ENCODE measurements around the gene DNAJC6.

Gene DNAJC6

GRCh38 chr1:65435987-65436386, 126.6 kb downstream of the DNAJC6 start:
- DNase-seq (ENCODE audit: low read depth, low spot score), result no peak

GRCh38 chr1:65437616-65438015, 128.3 kb downstream of the DNAJC6 start:
- Histone ChIP-seq H3K9me3 (ENCODE audit: low read depth, low read length) (no peaks in the 10 kb centered on the region), H3K36me3 (ENCODE audit: insufficient read depth, low read length) (0 out of 2 replicates have a peak, but pooled peaks cover 5% of the 10 kb centered on the region), H3K9ac (ENCODE audit: insufficient read length) (no peak overlapping the region), H3K27ac (no peak overlapping the region), H3K4me3 (no peak overlapping the region)
- no peak for DNase-seq (ENCODE audit: low read depth, low spot score)
- TF ChIP-seq EZH2 (IDR thresholded peaks at IDR 0.05) (no peak), FOXP2 (optimal IDR thresholded peaks at IDR 0.05; ENCODE audit: control extremely low read depth, extremely low read length, insufficient read depth) (no peak), POLR2AphosphoS5 (IDR thresholded peaks at IDR 0.05; ENCODE audit: borderline replicate concordance, low read depth, low read length) (no peak)

More at GRCh38 chr1:65435987-65436386, 126.6 kb downstream of the DNAJC6 start:
- no peak for TF ChIP-seq EZH2 (IDR thresholded peaks at IDR 0.05)
- no peak for TF ChIP-seq POLR2AphosphoS5 (IDR thresholded peaks at IDR 0.05; ENCODE audit: borderline replicate concordance, low read depth, low read length)
- no peak for TF ChIP-seq FOXP2 (optimal IDR thresholded peaks at IDR 0.05; ENCODE audit: control extremely low read depth, extremely low read length, insufficient read depth)
- no peak overlapping the region for H3K27ac ChIP-seq
- H3K4me3 ChIP-seq, result no peak overlapping the region
- no peak overlapping the region for H3K9ac ChIP-seq (ENCODE audit: insufficient read length)
- H3K36me3 ChIP-seq (ENCODE audit: insufficient read depth, low read length), result 0 out of 2 replicates have a peak, but pooled peaks cover 9% of the 10 kb centered on the region
- H3K9me3 ChIP-seq (ENCODE audit: low read depth, low read length), result no peaks in the 10 kb centered on the region

GRCh38 chr1:65440322-65440900, 131.1 kb downstream of the DNAJC6 start:
- TF ChIP-seq FOXP2 (optimal IDR thresholded peaks at IDR 0.05; ENCODE audit: control extremely low read depth, extremely low read length, insufficient read depth) (no peak), EZH2 (IDR thresholded peaks at IDR 0.05) (no peak), POLR2AphosphoS5 (IDR thresholded peaks at IDR 0.05; ENCODE audit: borderline replicate concordance, low read depth, low read length) (no peak)
- no peak overlapping the region for H3K9ac ChIP-seq (ENCODE audit: insufficient read length)
- no peak for DNase-seq (ENCODE audit: low read depth, low spot score)
- no peaks in the 10 kb centered on the region for H3K36me3 ChIP-seq (ENCODE audit: insufficient read depth, low read length)
- no peak overlapping the region for H3K4me3 ChIP-seq
- H3K9me3 ChIP-seq (ENCODE audit: low read depth, low read length), result no peaks in the 10 kb centered on the region
- no peak overlapping the region for H3K27ac ChIP-seq

DNA sequence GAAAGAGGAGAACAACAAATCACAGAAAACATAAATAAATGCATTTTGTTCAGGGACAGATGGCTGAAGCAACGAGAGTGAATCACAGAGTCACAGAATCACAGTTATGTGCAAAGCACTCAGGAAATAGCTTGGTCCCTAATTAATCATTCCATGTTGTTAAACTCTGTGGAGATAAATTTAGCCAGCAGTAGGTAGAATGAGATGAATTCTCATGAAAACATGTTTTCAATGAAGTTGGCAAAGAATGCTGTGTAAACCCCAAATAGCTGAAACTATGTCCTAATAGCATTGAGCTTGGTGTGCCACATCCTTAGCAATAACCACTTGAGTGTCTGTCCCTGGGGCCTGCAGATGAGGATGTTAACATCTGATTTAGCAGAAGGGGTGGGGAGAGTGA, 131.6 kb downstream of the DNAJC6 start:
- DNase-seq (ENCODE audit: low read depth, low spot score), result no peak
- no peak for TF ChIP-seq POLR2AphosphoS5 (IDR thresholded peaks at IDR 0.05; ENCODE audit: borderline replicate concordance, low read depth, low read length)
- TF ChIP-seq EZH2 (IDR thresholded peaks at IDR 0.05), result no peak
- no peak for TF ChIP-seq FOXP2 (optimal IDR thresholded peaks at IDR 0.05; ENCODE audit: control extremely low read depth, extremely low read length, insufficient read depth)
- Histone ChIP-seq H3K4me3 (no peak overlapping the region), H3K27ac (no peak overlapping the region), H3K36me3 (ENCODE audit: insufficient read depth, low read length) (no peaks in the 10 kb centered on the region), H3K9ac (ENCODE audit: insufficient read length) (no peak overlapping the region), H3K9me3 (ENCODE audit: low read depth, low read length) (no peaks in the 10 kb centered on the region)

DNA sequence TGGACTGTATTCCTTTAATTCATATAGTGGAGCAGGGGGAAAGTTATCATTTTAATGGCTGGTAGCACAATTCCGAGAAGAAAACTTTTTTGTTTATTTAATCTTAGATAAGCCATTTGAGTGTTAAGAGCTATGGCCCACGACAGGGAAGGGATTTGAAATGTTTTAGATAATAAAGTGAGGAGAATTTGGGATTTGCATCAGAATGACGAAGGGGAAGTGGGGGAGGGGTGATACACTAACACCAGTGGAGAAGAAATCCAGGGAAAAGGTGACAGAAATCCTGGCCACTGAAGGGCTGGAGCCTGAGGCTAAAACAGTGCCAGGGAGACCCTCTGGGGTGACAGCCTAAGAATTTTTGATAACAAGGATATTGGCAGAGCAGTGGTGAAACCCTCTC, 132.1 kb downstream of the DNAJC6 start:
- TF ChIP-seq FOXP2 (optimal IDR thresholded peaks at IDR 0.05; ENCODE audit: control extremely low read depth, extremely low read length, insufficient read depth), result no peak
- TF ChIP-seq EZH2 (IDR thresholded peaks at IDR 0.05), result no peak
- TF ChIP-seq POLR2AphosphoS5 (IDR thresholded peaks at IDR 0.05; ENCODE audit: borderline replicate concordance, low read depth, low read length), result no peak
- no peak overlapping the region for H3K9ac ChIP-seq (ENCODE audit: insufficient read length)
- H3K9me3 ChIP-seq (ENCODE audit: low read depth, low read length), result no peaks in the 10 kb centered on the region
- H3K27ac ChIP-seq, result no peak overlapping the region
- no peaks in the 10 kb centered on the region for H3K36me3 ChIP-seq (ENCODE audit: insufficient read depth, low read length)
- no peak for DNase-seq (ENCODE audit: low read depth, low spot score)
- no peak overlapping the region for H3K4me3 ChIP-seq

GRCh38 chr1:65442442-65442841, 133.1 kb downstream of the DNAJC6 start:
- no peaks in the 10 kb centered on the region for H3K36me3 ChIP-seq (ENCODE audit: insufficient read depth, low read length)
- no peak overlapping the region for H3K4me3 ChIP-seq
- no peak for DNase-seq (ENCODE audit: low read depth, low spot score)
- no peak overlapping the region for H3K9ac ChIP-seq (ENCODE audit: insufficient read length)
- TF ChIP-seq POLR2AphosphoS5 (IDR thresholded peaks at IDR 0.05; ENCODE audit: borderline replicate concordance, low read depth, low read length) (no peak), EZH2 (IDR thresholded peaks at IDR 0.05) (no peak), FOXP2 (optimal IDR thresholded peaks at IDR 0.05; ENCODE audit: control extremely low read depth, extremely low read length, insufficient read depth) (no peak)
- no peak overlapping the region for H3K27ac ChIP-seq
- no peaks in the 10 kb centered on the region for H3K9me3 ChIP-seq (ENCODE audit: low read depth, low read length)

DNA sequence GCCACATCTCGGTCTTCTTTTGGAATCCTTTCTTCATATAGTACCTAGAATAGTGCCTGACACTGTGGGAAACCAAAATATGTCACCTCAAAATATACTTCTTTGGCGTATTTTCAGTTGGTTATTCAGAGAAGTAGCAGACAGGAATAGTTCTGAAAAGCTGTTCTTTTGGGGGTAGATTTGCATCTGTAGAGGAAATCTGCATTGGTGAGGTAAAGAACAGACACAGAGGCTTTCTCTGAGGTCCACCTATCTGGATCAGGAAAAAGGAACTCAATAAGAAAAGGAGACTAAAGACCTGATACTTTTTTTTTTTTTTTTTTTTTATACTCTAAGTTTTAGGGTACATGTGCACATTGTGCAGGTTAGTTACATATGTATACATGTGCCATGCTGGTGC, 134.3 kb downstream of the DNAJC6 start:
- Histone ChIP-seq H3K36me3 (ENCODE audit: insufficient read depth, low read length) (no peaks in the 10 kb centered on the region), H3K9me3 (ENCODE audit: low read depth, low read length) (no peaks in the 10 kb centered on the region), H3K9ac (ENCODE audit: insufficient read length) (no peak overlapping the region), H3K4me3 (no peak overlapping the region), H3K27ac (no peak overlapping the region)
- DNase-seq (ENCODE audit: low read depth, low spot score), result no peak
- no peak for TF ChIP-seq EZH2 (IDR thresholded peaks at IDR 0.05)

GRCh38 chr1:65444128-65444640, 134.8 kb downstream of the DNAJC6 start:
- no peak overlapping the region for H3K9ac ChIP-seq (ENCODE audit: insufficient read length)
- no peak overlapping the region for H3K4me3 ChIP-seq
- TF ChIP-seq EZH2 (IDR thresholded peaks at IDR 0.05) (no peak), POLR2AphosphoS5 (IDR thresholded peaks at IDR 0.05; ENCODE audit: borderline replicate concordance, low read depth, low read length) (no peak), FOXP2 (optimal IDR thresholded peaks at IDR 0.05; ENCODE audit: control extremely low read depth, extremely low read length, insufficient read depth) (no peak)
- no peaks in the 10 kb centered on the region for H3K36me3 ChIP-seq (ENCODE audit: insufficient read depth, low read length)
- DNase-seq (ENCODE audit: low read depth, low spot score), result no peak
- no peak overlapping the region for H3K27ac ChIP-seq
- H3K9me3 ChIP-seq (ENCODE audit: low read depth, low read length), result no peaks in the 10 kb centered on the region

GRCh38 chr1:65445837-65446236, 136.5 kb downstream of the DNAJC6 start:
- Histone ChIP-seq H3K36me3 (ENCODE audit: insufficient read depth, low read length) (no peaks in the 10 kb centered on the region), H3K4me3 (no peak overlapping the region), H3K9ac (ENCODE audit: insufficient read length) (no peak overlapping the region), H3K9me3 (ENCODE audit: low read depth, low read length) (no peaks in the 10 kb centered on the region), H3K27ac (no peak overlapping the region)
- no peak for DNase-seq (ENCODE audit: low read depth, low spot score)
- TF ChIP-seq POLR2AphosphoS5 (IDR thresholded peaks at IDR 0.05; ENCODE audit: borderline replicate concordance, low read depth, low read length) (no peak), FOXP2 (optimal IDR thresholded peaks at IDR 0.05; ENCODE audit: control extremely low read depth, extremely low read length, insufficient read depth) (no peak), EZH2 (IDR thresholded peaks at IDR 0.05) (no peak)
